ENCODE measurements around the gene APPL2. TPM values are rescaled to one million over a fixed set of nuclear protein-coding genes. Genes with fewer than 3 reads are reported as not detected.

Gene APPL2
- total RNA-seq, 1 experiment from 2014 or later: 42.2 TPM

- H3K9me2 ChIP-seq (replicated peaks; ENCODE audit: low read length): no peaks in the 10 kb centered on the region
- ChIA-PET CTCF (no interaction called here), POLR2A (ENCODE audit: unreplicated experiment) (no interaction called here)
- no peak for DNase-seq
- H2AFZ ChIP-seq (ENCODE audit: low read length): no peak overlapping the region
- BruUV-seq (replicated peaks): no TSS peak
- TF ChIP-seq CTCF (conservative IDR thresholded peaks at IDR 0.05; ENCODE audit: low read depth, low read length) (no peak), EZH2phosphoT487 (IDR thresholded peaks at IDR 0.05; ENCODE audit: borderline replicate concordance, low read length) (no peak), EZH2 (IDR thresholded peaks at IDR 0.05; ENCODE audit: low read length, unreplicated experiment) (no peak)
- H3K9me3 ChIP-seq (ENCODE audit: low read length): no peaks in the 10 kb centered on the region
- no peaks in the 10 kb centered on the region for H4K20me1 ChIP-seq (ENCODE audit: low read length)
- no peaks in the 10 kb centered on the region for H3K27me3 ChIP-seq (ENCODE audit: low read length)
- intact Hi-C loops (cut with micrococcal nuclease): no loop called here
- no peak for ATAC-seq
- peaks cover 3% of the 10 kb centered on the region for H3K4me1 ChIP-seq (ENCODE audit: insufficient read depth, low read length)
- no peak overlapping the region for H3K4me3 ChIP-seq (ENCODE audit: low read length)
- H3K4me2 ChIP-seq (ENCODE audit: low read length): no peak overlapping the region
- H3K79me2 ChIP-seq (ENCODE audit: low read length): no peaks in the 10 kb centered on the region
- H3F3A ChIP-seq (ENCODE audit: low read length, unreplicated experiment): no peaks in the 10 kb centered on the region
- H3K9ac ChIP-seq (ENCODE audit: low read length): no peak overlapping the region
- H3K36me3 ChIP-seq (ENCODE audit: low read depth, low read length): no peaks in the 10 kb centered on the region
- H3K27ac ChIP-seq (ENCODE audit: low read length): no peak overlapping the region
These were observed 26.6 kb upstream of the APPL2 start for GRCh38 chr12:105262461-105263184.

- intact Hi-C loops (cut with micrococcal nuclease): no loop called here
- TF ChIP-seq CTCF (conservative IDR thresholded peaks at IDR 0.05; ENCODE audit: low read depth, low read length) (no peak), EZH2 (IDR thresholded peaks at IDR 0.05; ENCODE audit: low read length, unreplicated experiment) (no peak), EZH2phosphoT487 (IDR thresholded peaks at IDR 0.05; ENCODE audit: borderline replicate concordance, low read length) (no peak)
- Histone ChIP-seq H3K9me3 (ENCODE audit: low read length) (no peaks in the 10 kb centered on the region), H3K9ac (ENCODE audit: low read length) (no peak overlapping the region), H3K79me2 (ENCODE audit: low read length) (no peaks in the 10 kb centered on the region), H3K4me2 (ENCODE audit: low read length) (no peak overlapping the region), H3K4me1 (ENCODE audit: insufficient read depth, low read length) (peaks cover 15% of the 10 kb centered on the region), H3K27ac (ENCODE audit: low read length) (no peak overlapping the region), H4K20me1 (ENCODE audit: low read length) (no peaks in the 10 kb centered on the region), H3F3A (ENCODE audit: low read length, unreplicated experiment) (no peaks in the 10 kb centered on the region), H3K36me3 (ENCODE audit: low read depth, low read length) (no peaks in the 10 kb centered on the region), H3K4me3 (ENCODE audit: low read length) (no peak overlapping the region), H3K27me3 (ENCODE audit: low read length) (no peaks in the 10 kb centered on the region), H2AFZ (ENCODE audit: low read length) (no peak overlapping the region), H3K9me2 (replicated peaks; ENCODE audit: low read length) (no peaks in the 10 kb centered on the region)
- DNase-seq: no peak
- CTCF ChIA-PET: no interaction called here
- no peak for ATAC-seq
- BruUV-seq (replicated peaks): no TSS peak
- POLR2A ChIA-PET (ENCODE audit: unreplicated experiment): no interaction called here
These were observed 25.0 kb upstream of the APPL2 start for GRCh38 chr12:105261010-105261409.

- ChIA-PET POLR2A (ENCODE audit: unreplicated experiment) (no interaction called here), CTCF (no interaction called here)
- DNase-seq (no peak), ATAC-seq (no peak)
- no peak overlapping the region for H3K27ac ChIP-seq (ENCODE audit: low read length)
- no peaks in the 10 kb centered on the region for H4K20me1 ChIP-seq (ENCODE audit: low read length)
- H3F3A ChIP-seq (ENCODE audit: low read length, unreplicated experiment): no peaks in the 10 kb centered on the region
- H3K9ac ChIP-seq (ENCODE audit: low read length): no peak overlapping the region
- H3K27me3 ChIP-seq (ENCODE audit: low read length): no peaks in the 10 kb centered on the region
- H2AFZ ChIP-seq (ENCODE audit: low read length): no peak overlapping the region
- BruUV-seq (replicated peaks): no TSS peak
- no peaks in the 10 kb centered on the region for H3K79me2 ChIP-seq (ENCODE audit: low read length)
- intact Hi-C loops (cut with micrococcal nuclease): no loop called here
- no peaks in the 10 kb centered on the region for H3K36me3 ChIP-seq (ENCODE audit: low read depth, low read length)
- H3K4me1 ChIP-seq (ENCODE audit: insufficient read depth, low read length): peaks cover 31% of the 10 kb centered on the region
- H3K9me2 ChIP-seq (replicated peaks; ENCODE audit: low read length): no peaks in the 10 kb centered on the region
- no peaks in the 10 kb centered on the region for H3K9me3 ChIP-seq (ENCODE audit: low read length)
- H3K4me3 ChIP-seq (ENCODE audit: low read length): no peak overlapping the region
- TF ChIP-seq EZH2 (IDR thresholded peaks at IDR 0.05; ENCODE audit: low read length, unreplicated experiment) (no peak), EZH2phosphoT487 (IDR thresholded peaks at IDR 0.05; ENCODE audit: borderline replicate concordance, low read length) (no peak), CTCF (conservative IDR thresholded peaks at IDR 0.05; ENCODE audit: low read depth, low read length) (no peak)
- no peak overlapping the region for H3K4me2 ChIP-seq (ENCODE audit: low read length)
These were observed 23.3 kb upstream of the APPL2 start for GRCh38 chr12:105259226-105259625.
